Measurements from ENCODE around the gene THSD7B. TPM values are rescaled to one million over a fixed set of nuclear protein-coding genes. Genes with fewer than 3 reads are reported as not detected.

The THSD7B gene
- total and polyA plus RNA-seq, 2 experiments from 2014 or later = 0.86 to 3.8 TPM

- Histone ChIP-seq H3K9me2 (ENCODE audit: insufficient read depth) (no peaks in the 10 kb centered on the region), H3K4me2 (no peak overlapping the region), H2AFZ (no peak overlapping the region), H3K27me3 (ENCODE audit: insufficient read depth) (no peaks in the 10 kb centered on the region), H3K27ac (ENCODE audit: low read depth) (no peak overlapping the region), H3K4me3 (no peak overlapping the region), H4K20me1 (replicated peaks; ENCODE audit: insufficient read depth) (no peaks in the 10 kb centered on the region), H3F3A (replicated peaks; ENCODE audit: low read depth) (no peaks in the 10 kb centered on the region), H3K79me2 (replicated peaks; ENCODE audit: insufficient read depth) (no peaks in the 10 kb centered on the region), H3K4me1 (ENCODE audit: insufficient read depth) (no peaks in the 10 kb centered on the region), H3K36me3 (ENCODE audit: insufficient read depth) (no peaks in the 10 kb centered on the region)
- no peaks in the 10 kb centered on the region for H3K27me3 Mint-ChIP-seq (ENCODE audit: insufficient read depth, low read depth, poor library complexity)
- no peaks in the 10 kb centered on the region for H3K4me1 Mint-ChIP-seq
- ATAC-seq = no peak
- DNase-seq (ENCODE audit: low spot score) = no peak
- no peak for TF ChIP-seq JUNB (IDR thresholded peaks at IDR 0.05; ENCODE audit: unreplicated experiment)
- H3K36me3 Mint-ChIP-seq (ENCODE audit: low read depth) = no peaks in the 10 kb centered on the region
- no peak overlapping the region for H3K27ac Mint-ChIP-seq
- H3K9me3 Mint-ChIP-seq = no peaks in the 10 kb centered on the region
- H3K4me3 Mint-ChIP-seq = no peak overlapping the region
Measured at GRCh38 chr2:137005210-137005609, 239.9 kb downstream of the THSD7B start.

DNA sequence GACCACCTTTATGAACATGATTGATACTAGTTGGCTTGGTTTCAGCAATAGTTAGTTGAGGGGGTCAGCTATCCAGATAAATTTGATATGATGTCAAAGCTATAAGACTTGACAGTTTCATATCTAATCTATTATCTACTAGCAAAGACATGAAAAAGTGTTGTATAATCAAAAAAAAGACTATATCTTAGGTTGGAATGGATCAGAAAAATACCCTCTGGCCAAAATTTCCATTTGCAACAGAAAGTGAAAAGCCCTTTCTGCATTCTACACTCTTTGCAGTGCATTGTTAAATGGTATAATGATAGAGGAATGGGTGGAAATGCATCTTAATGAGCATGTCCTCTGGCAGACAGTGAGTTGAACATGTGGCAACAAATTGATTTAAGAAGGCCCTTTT lies 242.6 kb downstream of the THSD7B start:
- no peak overlapping the region for H3K27ac Mint-ChIP-seq
- no peaks in the 10 kb centered on the region for H3K79me2 ChIP-seq (replicated peaks; ENCODE audit: insufficient read depth)
- no peak overlapping the region for H3K4me3 Mint-ChIP-seq
- TF ChIP-seq, protein P1, sequence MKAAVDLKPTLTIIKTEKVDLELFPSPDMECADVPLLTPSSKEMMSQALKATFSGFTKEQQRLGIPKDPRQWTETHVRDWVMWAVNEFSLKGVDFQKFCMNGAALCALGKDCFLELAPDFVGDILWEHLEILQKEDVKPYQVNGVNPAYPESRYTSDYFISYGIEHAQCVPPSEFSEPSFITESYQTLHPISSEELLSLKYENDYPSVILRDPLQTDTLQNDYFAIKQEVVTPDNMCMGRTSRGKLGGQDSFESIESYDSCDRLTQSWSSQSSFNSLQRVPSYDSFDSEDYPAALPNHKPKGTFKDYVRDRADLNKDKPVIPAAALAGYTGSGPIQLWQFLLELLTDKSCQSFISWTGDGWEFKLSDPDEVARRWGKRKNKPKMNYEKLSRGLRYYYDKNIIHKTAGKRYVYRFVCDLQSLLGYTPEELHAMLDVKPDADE (IDR thresholded peaks at IDR 0.05) = no peak
- no peak for TF ChIP-seq REST (IDR thresholded peaks at IDR 0.05; ENCODE audit: unreplicated experiment)
- TF ChIP-seq POLR2AphosphoS5 (IDR thresholded peaks at IDR 0.05; ENCODE audit: low read depth) = no peak
- no peak for TF ChIP-seq ZNF331 (CRISPR knock-in tag; IDR thresholded peaks at IDR 0.05; ENCODE audit: low read depth)
- TF ChIP-seq EZH2phosphoT487 (IDR thresholded peaks at IDR 0.05; ENCODE audit: unreplicated experiment) = no peak
- no peak for TF ChIP-seq EZH2 (IDR thresholded peaks at IDR 0.05; ENCODE audit: low read depth, unreplicated experiment)
- TF ChIP-seq STAT1 (IDR thresholded peaks at IDR 0.05; ENCODE audit: unreplicated experiment) = no peak
- no peak for TF ChIP-seq ZNF462 (CRISPR knock-in tag; IDR thresholded peaks at IDR 0.05)
- no peak for TF ChIP-seq CTCF (conservative IDR thresholded peaks at IDR 0.05; ENCODE audit: low read depth in 2 of 2)

More for the DNA sequence above, 242.6 kb downstream of the THSD7B start:
- Histone ChIP-seq H4K20me1 (replicated peaks; ENCODE audit: insufficient read depth) (no peaks in the 10 kb centered on the region; the same call in 1 of the 2 replicates), H3K27me3 (ENCODE audit: insufficient read depth) (no peaks in the 10 kb centered on the region), H3K27ac (ENCODE audit: low read depth) (no peak overlapping the region), H3F3A (replicated peaks; ENCODE audit: low read depth) (no peaks in the 10 kb centered on the region), H2AFZ (no peak overlapping the region), H3K9me2 (ENCODE audit: insufficient read depth) (no peaks in the 10 kb centered on the region), H3K36me3 (ENCODE audit: insufficient read depth) (no peaks in the 10 kb centered on the region), H3K4me3 (no peak overlapping the region), H3K4me2 (no peak overlapping the region), H3K4me1 (ENCODE audit: insufficient read depth) (no peaks in the 10 kb centered on the region)
- H3K4me1 Mint-ChIP-seq = no peaks in the 10 kb centered on the region
- DNase-seq (ENCODE audit: low spot score) (no peak), ATAC-seq (no peak)
- H3K36me3 Mint-ChIP-seq (ENCODE audit: low read depth) = no peaks in the 10 kb centered on the region
- no peaks in the 10 kb centered on the region for H3K9me3 Mint-ChIP-seq
- H3K27me3 Mint-ChIP-seq (ENCODE audit: insufficient read depth, low read depth, poor library complexity) = no peaks in the 10 kb centered on the region
